ENCODE measurements around the gene CLDN25. TPM values are rescaled to one million over a fixed set of nuclear protein-coding genes. Genes with fewer than 3 reads are reported as not detected.
A peak's percentile ranks its signal among the peaks of the same experiment; 100 is the strongest.

CLDN25 gene
- total and polyA plus RNA-seq, 2 of the 13 experiments (the other 11 are each of a cell fraction or from before 2014, with no cell fraction given), result not detected

DNA sequence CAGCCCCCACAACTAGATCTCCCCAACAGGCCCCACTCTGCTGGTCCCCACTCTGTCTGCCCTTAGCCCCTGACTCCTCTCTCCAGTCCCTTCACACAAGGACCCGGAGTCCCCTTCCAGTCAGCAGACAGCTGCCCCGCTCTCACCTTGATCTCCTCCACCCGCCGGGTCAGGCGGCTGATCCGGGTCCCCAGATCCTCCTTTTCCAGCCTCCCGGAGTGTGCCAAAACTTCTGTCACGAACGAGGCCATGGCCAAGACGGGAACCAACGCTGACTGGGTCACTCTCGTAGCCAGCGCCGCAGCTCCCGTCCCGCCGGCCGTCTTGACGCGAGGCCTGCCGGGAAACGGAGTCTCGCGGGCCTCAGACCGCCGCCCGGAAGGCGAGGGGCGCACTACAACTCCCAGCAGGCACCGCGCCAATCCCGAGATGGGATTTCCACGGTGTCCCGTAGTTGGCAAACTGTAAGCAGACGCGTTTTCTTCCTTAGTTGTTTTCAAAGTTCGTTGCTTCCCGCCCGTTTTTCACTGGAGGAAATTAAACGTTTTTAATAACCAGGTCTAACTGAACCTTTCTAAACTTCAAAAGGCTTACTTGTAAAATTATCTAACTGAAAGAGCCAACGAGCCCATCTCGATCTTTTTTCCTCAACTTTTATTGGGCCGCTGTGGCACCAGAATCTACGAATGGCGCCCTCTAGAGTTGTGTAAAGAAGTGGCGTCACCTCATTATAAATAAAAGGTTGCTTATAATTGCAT, 6.0 kb upstream of the CLDN25 start, which contains the start of gene ZW10:
Gene ZW10, minus strand, starts transcription at position 277 of the 758 bp plus-strand sequence. Its CDS starts 26 bp downstream, at position 251.
- in situ Hi-C loops (cut with HindIII; ENCODE audit: extremely low pct_ligation_motif_present, low pct_unique_long_range_greater_than_20kb) (no loop called here), intact Hi-C loops (cut with micrococcal nuclease; ENCODE audit: unreplicated experiment) (no loop called here)
- H3K27me3 ChIP-seq (ENCODE audit: control insufficient read depth in 1 of 2, insufficient read depth in 2 of 2, low read length in 2 of 2), result peaks cover 0 to 5% of the 10 kb centered on the region in 2 experiments; a peak in 2 of 5 replicates
- H3K79me2 ChIP-seq (ENCODE audit: insufficient read depth, low read length), result peaks cover 22% of the 10 kb centered on the region
- H4K20me1 ChIP-seq (ENCODE audit: insufficient read depth, low read length), result no peaks in the 10 kb centered on the region
- POLR2A ChIA-PET, result interaction anchor here (1.1 kb wide), 1 partner anchor 15 kb away, joined by 3 read pairs; no protein-coding TSS in a partner anchor
- peak; percentile 92 for DNase-seq (ENCODE audit: low spot score)
- ATAC-seq, result peak; percentile 99
- H3K4me2 ChIP-seq (ENCODE audit: low read depth, low read length), result peak within 1 kb of the TSS; percentile 81
- peak within 1 kb of the TSS; percentile 77 for H3K27ac ChIP-seq (ENCODE audit: extremely low read length, insufficient read depth, low read length)
- H3K9ac ChIP-seq (ENCODE audit: insufficient read depth, low read depth, low read length), result peak within 1 kb of the TSS; percentile 92
- peaks cover 2 to 12% of the 10 kb centered on the region in 2 experiments; a peak in 4 of 5 replicates for H3K36me3 ChIP-seq (replicated peaks in 1 of 2; ENCODE audit: control insufficient read depth in 1 of 2, insufficient read depth in 2 of 2, low read length in 2 of 2)
- CTCF ChIA-PET (ENCODE audit: low intra/inter-chr PET ratio, low total read pairs), result no interaction called here
- peaks cover 20% of the 10 kb centered on the region for H3K4me1 ChIP-seq (ENCODE audit: insufficient read depth, low read length)
- H3K4me3 ChIP-seq (replicated peaks in 1 of 3; ENCODE audit: insufficient read depth in 1 of 3, low read depth in 2 of 3, low read length in 3 of 3), result peak within 1 kb of the TSS; percentile 81 to 98 (median 96)
- no TSS peak for BruUV-seq (replicated peaks)
- no peaks in the 10 kb centered on the region for H3K9me3 ChIP-seq (ENCODE audit: low read length)
- WGBS (ENCODE audit: low lambda C conversion rate), result 0% methylated on average over 33 of the region's 46 CpGs
- FAIRE-seq, result peak; percentile 81
- peak within 1 kb of the TSS; percentile 94 for H2AFZ ChIP-seq (ENCODE audit: low read length)
- TF ChIP-seq GABPB1 (CRISPR knock-in tag; IDR thresholded peaks at IDR 0.05) (peak; percentile 93), SPEN (CRISPR knock-in tag; IDR thresholded peaks at IDR 0.05; ENCODE audit: low read depth) (peak; percentile 94), NFKB2 (CRISPR knock-in tag; IDR thresholded peaks at IDR 0.05; ENCODE audit: borderline replicate concordance) (peak; percentile 66; the same call in 1 of the 2 replicates), TIGD3 (CRISPR knock-in tag; IDR thresholded peaks at IDR 0.05; ENCODE audit: borderline replicate concordance) (no peak), ZNF891 (CRISPR knock-in tag; IDR thresholded peaks at IDR 0.05) (peak; percentile 79), CCDC6 (CRISPR knock-in tag; IDR thresholded peaks at IDR 0.05) (no peak), SP140L (CRISPR knock-in tag; IDR thresholded peaks at IDR 0.05; ENCODE audit: borderline replicate concordance) (0 out of 2 replicates have a peak, but pooled peaks have one; percentile 82), ZNF546 (CRISPR knock-in tag; conservative IDR thresholded peaks at IDR 0.05) (no peak), BRD4 (CRISPR knock-in tag; IDR thresholded peaks at IDR 0.05) (no peak), ISL2 (CRISPR knock-in tag; IDR thresholded peaks at IDR 0.05) (0 out of 2 replicates have a peak, but pooled peaks have one; percentile 61), ZNF253 (CRISPR knock-in tag; IDR thresholded peaks at IDR 0.05; ENCODE audit: borderline replicate concordance) (no peak), REL (CRISPR knock-in tag; conservative IDR thresholded peaks at IDR 0.05) (no peak), MTA1 (CRISPR knock-in tag; IDR thresholded peaks at IDR 0.05; ENCODE audit: borderline replicate concordance) (no peak), ZSCAN31 (CRISPR knock-in tag; IDR thresholded peaks at IDR 0.05; ENCODE audit: low read depth) (peak; percentile 57; the same call in 1 of the 2 replicates)
- TF ChIP-seq, protein P1, sequence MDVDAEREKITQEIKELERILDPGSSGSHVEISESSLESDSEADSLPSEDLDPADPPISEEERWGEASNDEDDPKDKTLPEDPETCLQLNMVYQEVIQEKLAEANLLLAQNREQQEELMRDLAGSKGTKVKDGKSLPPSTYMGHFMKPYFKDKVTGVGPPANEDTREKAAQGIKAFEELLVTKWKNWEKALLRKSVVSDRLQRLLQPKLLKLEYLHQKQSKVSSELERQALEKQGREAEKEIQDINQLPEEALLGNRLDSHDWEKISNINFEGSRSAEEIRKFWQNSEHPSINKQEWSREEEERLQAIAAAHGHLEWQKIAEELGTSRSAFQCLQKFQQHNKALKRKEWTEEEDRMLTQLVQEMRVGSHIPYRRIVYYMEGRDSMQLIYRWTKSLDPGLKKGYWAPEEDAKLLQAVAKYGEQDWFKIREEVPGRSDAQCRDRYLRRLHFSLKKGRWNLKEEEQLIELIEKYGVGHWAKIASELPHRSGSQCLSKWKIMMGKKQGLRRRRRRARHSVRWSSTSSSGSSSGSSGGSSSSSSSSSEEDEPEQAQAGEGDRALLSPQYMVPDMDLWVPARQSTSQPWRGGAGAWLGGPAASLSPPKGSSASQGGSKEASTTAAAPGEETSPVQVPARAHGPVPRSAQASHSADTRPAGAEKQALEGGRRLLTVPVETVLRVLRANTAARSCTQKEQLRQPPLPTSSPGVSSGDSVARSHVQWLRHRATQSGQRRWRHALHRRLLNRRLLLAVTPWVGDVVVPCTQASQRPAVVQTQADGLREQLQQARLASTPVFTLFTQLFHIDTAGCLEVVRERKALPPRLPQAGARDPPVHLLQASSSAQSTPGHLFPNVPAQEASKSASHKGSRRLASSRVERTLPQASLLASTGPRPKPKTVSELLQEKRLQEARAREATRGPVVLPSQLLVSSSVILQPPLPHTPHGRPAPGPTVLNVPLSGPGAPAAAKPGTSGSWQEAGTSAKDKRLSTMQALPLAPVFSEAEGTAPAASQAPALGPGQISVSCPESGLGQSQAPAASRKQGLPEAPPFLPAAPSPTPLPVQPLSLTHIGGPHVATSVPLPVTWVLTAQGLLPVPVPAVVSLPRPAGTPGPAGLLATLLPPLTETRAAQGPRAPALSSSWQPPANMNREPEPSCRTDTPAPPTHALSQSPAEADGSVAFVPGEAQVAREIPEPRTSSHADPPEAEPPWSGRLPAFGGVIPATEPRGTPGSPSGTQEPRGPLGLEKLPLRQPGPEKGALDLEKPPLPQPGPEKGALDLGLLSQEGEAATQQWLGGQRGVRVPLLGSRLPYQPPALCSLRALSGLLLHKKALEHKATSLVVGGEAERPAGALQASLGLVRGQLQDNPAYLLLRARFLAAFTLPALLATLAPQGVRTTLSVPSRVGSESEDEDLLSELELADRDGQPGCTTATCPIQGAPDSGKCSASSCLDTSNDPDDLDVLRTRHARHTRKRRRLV (CRISPR knock-in tag; IDR thresholded peaks at IDR 0.05), result no peak
- TF ChIP-seq, protein P2, sequence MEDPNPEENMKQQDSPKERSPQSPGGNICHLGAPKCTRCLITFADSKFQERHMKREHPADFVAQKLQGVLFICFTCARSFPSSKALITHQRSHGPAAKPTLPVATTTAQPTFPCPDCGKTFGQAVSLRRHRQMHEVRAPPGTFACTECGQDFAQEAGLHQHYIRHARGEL (CRISPR knock-in tag; IDR thresholded peaks at IDR 0.05), result no peak
